Gastroesophageal sphincter (tissue), 3 donors: ENCODE measurements around the gene PNISR.

Source experiments
- POLR2A ChIP-seq, 2 donors: fragments of 450-650 bp; IDR thresholded peaks; one replicate each; pipeline ENCODE4 v1.6.1; 2017; ENCODE audit warnings: antibody characterized with exemption in 2 of 2, mild to moderate bottlenecking in 2 of 2, moderate library complexity in 1 of 2
- TF ChIP-seq, protein P1 (sequence below), 4 experiments: fragments of 200-600 bp in 2 of 4; fragments of 450-650 bp in 2 of 4; sonication (generic) in 1 of 4; IDR thresholded peaks; one replicate each; pipeline ENCODE4 v1.5.1; 2017 to 2019; ENCODE audit warnings: antibody characterized with exemption in 4 of 4, mild to moderate bottlenecking in 2 of 4, moderate library complexity in 2 of 4

DNA sequence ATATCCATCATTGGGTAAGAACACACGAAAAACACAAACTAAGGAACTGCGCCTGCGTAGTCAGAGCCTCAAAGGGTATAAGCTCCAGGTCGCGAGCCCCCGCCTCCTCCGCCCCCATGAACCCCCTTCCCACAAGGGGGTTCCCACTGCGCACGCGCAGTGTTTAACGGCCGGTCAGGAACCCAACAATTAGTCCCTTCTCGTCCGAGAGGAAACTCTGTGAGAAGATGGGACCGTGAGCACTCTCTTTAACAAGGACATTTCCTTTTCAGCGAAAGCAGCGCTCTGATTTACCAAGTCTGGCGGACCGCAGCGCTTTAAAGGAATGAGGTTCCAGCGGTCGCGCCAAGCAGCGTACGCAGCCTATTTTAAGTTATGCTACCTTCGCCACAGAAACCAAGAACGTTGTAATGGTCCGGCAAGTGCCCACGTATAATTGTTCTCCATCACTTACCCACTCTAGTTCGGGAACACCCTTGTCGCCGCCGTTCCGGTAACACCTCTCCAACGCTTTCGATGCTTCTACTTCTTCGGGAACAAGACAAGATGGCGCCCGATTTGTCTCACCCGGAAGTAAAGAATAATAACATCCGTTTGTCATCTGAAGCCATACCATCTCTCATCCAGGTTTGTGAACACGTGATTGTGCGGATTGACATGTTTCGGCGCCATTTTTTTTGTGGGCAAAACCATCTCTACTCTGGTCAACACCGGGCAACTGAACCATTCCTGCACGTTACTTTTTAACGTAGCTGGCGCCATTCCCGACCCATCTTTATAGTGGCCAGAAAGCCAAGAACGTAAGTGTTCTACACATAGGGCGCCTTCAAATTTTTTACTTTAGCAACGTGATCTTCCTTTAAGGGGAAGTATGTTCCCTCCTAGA, at the start of gene PNISR:
- TF ChIP-seq, protein P1, sequence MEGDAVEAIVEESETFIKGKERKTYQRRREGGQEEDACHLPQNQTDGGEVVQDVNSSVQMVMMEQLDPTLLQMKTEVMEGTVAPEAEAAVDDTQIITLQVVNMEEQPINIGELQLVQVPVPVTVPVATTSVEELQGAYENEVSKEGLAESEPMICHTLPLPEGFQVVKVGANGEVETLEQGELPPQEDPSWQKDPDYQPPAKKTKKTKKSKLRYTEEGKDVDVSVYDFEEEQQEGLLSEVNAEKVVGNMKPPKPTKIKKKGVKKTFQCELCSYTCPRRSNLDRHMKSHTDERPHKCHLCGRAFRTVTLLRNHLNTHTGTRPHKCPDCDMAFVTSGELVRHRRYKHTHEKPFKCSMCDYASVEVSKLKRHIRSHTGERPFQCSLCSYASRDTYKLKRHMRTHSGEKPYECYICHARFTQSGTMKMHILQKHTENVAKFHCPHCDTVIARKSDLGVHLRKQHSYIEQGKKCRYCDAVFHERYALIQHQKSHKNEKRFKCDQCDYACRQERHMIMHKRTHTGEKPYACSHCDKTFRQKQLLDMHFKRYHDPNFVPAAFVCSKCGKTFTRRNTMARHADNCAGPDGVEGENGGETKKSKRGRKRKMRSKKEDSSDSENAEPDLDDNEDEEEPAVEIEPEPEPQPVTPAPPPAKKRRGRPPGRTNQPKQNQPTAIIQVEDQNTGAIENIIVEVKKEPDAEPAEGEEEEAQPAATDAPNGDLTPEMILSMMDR (IDR thresholded peaks at IDR 0.05), result no peak
- TF ChIP-seq POLR2A (IDR thresholded peaks at IDR 0.05), result peak in 1 of 2 donors; percentile 53
